Neuronal stem cell (in vitro differentiated cells): ENCODE results near the gene PCDH19.

Source experiments
- DNase-seq: peaks from one replicate; pipeline ENCODE4 v3.0.0-alpha.2; 2013; ENCODE audit warnings: low spot score
- H2AFZ ChIP-seq: one replicate; pipeline ENCODE4 v1.6.1; 2013; ENCODE audit warnings: mild to moderate bottlenecking, low read length, inconsistent platforms
- H2AK5ac ChIP-seq: 2 replicates; pipeline ENCODE4 v1.6.1; 2013; ENCODE audit warnings: low read depth, mild to moderate bottlenecking, inconsistent platforms, low read length, moderate library complexity, mixed read lengths
- H2BK120ac ChIP-seq: 2 replicates; pipeline ENCODE4 v1.6.1; 2013; ENCODE audit warnings: low read depth, mild to moderate bottlenecking, inconsistent platforms, low read length, moderate library complexity, mixed read lengths
- H2BK12ac ChIP-seq: one replicate; pipeline ENCODE4 v1.6.1; 2013; ENCODE audit warnings: low read length, inconsistent platforms
- H2BK15ac ChIP-seq: 2 replicates; pipeline ENCODE4 v1.6.1; 2013; ENCODE audit warnings: mild to moderate bottlenecking, low read length, inconsistent platforms, mixed read lengths
- H2BK5ac ChIP-seq: one replicate; pipeline ENCODE4 v1.6.1; 2013; ENCODE audit warnings: inconsistent platforms, mild to moderate bottlenecking, low read length, moderate library complexity
- H3K14ac ChIP-seq: one replicate; pipeline ENCODE4 v1.6.1; 2013; ENCODE audit warnings: low read length, inconsistent platforms
- H3K18ac ChIP-seq: 2 replicates; pipeline ENCODE4 v1.6.1; 2013; ENCODE audit warnings: low read length, inconsistent platforms
- H3K23ac ChIP-seq: 2 replicates; pipeline ENCODE4 v1.6.1; 2013; ENCODE audit warnings: low read depth, mild to moderate bottlenecking, mixed read lengths, low read length, inconsistent platforms; ENCODE audit not compliant: poor library complexity
- H3K27ac ChIP-seq: replicated peaks from 3 replicates; pipeline ENCODE4 v1.5.1; 2013; ENCODE audit warnings: low read length, inconsistent platforms
- H3K27me3 ChIP-seq, 3 experiments: 2 replicates each; pipeline ENCODE4 v1.6.1; 2013; ENCODE audit warnings: low read length in 3 of 3, mild to moderate bottlenecking in 2 of 3, inconsistent platforms in 1 of 3, low read depth in 1 of 3, mixed read lengths in 1 of 3, moderate library complexity in 1 of 3; ENCODE audit not compliant: control insufficient read depth in 3 of 3, insufficient read depth in 3 of 3
- H3K36me3 ChIP-seq, 2 donors: replicated peaks in 1 of 2; 2 replicates each; pipeline ENCODE4 v1.6.1; 2013; ENCODE audit warnings: low read length in 2 of 2; ENCODE audit not compliant: control insufficient read depth in 2 of 2, insufficient read depth in 2 of 2
- H3K4ac ChIP-seq: 2 replicates; pipeline ENCODE4 v1.6.1; 2013; ENCODE audit warnings: inconsistent platforms, mild to moderate bottlenecking, low read length, moderate library complexity
- H3K4me1 ChIP-seq, 2 donors: 1 replicate in 1 of 2; 2 replicates in 1 of 2; pipeline ENCODE4 v1.6.1; 2013; ENCODE audit warnings: low read length in 2 of 2, low read depth in 1 of 2; ENCODE audit not compliant: control insufficient read depth in 2 of 2, insufficient read depth in 1 of 2
- H3K4me2 ChIP-seq: one replicate; pipeline ENCODE4 v1.6.1; 2013; ENCODE audit warnings: mild to moderate bottlenecking, low read length, inconsistent platforms; ENCODE audit not compliant: insufficient read depth, poor library complexity, severe bottlenecking
- H3K4me3 ChIP-seq, 2 donors: 2 replicates each; pipeline ENCODE4 v1.5.1; 2013; ENCODE audit warnings: low read length in 2 of 2, mild to moderate bottlenecking in 2 of 2, inconsistent platforms in 1 of 2, moderate library complexity in 1 of 2
- H3K79me1 ChIP-seq: one replicate; pipeline ENCODE4 v1.6.1; 2013; ENCODE audit warnings: low read depth, mild to moderate bottlenecking, inconsistent platforms, low read length, moderate library complexity
- H3K9ac ChIP-seq: one replicate; pipeline ENCODE4 v1.6.1; 2013; ENCODE audit warnings: mild to moderate bottlenecking, low read depth, low read length, inconsistent platforms; ENCODE audit not compliant: poor library complexity
- H3K9me3 ChIP-seq, 2 donors: replicated peaks in 1 of 2; 2 replicates each; pipeline versions ENCODE3 to v1.6.1; 2013; ENCODE audit warnings: low read length in 2 of 2, mild to moderate bottlenecking in 2 of 2, inconsistent platforms in 1 of 2, low read depth in 1 of 2, mixed read lengths in 1 of 2, moderate library complexity in 1 of 2; ENCODE audit not compliant: control insufficient read depth in 2 of 2, insufficient read depth in 1 of 2
- H4K8ac ChIP-seq: one replicate; pipeline ENCODE4 v1.6.1; 2013; ENCODE audit warnings: low read depth, mild to moderate bottlenecking, inconsistent platforms, low read length, moderate library complexity
- H4K91ac ChIP-seq: one replicate; pipeline ENCODE4 v1.6.1; 2013; ENCODE audit warnings: low read length, low read depth, mild to moderate bottlenecking, inconsistent platforms; ENCODE audit not compliant: poor library complexity
- WGBS, 2 donors: extraction: QIAGEN DNeasy Blood & Tissue Kit; methylation state at CpG; one replicate each; pipeline ENCODE4 v1.1.7; 2013; ENCODE audit warnings: missing lambda C conversion rate in 2 of 2, mixed read lengths in 1 of 2; ENCODE audit not compliant: insufficient read length in 2 of 2, insufficient replicate concordance in 1 of 2; ENCODE audit errors: extremely low coverage in 2 of 2; 5-methylcytosine and 5-hydroxymethylcytosine counted together

Gene PCDH19

GRCh38 chrX:100395781-100396180 lies 14.3 kb downstream of the PCDH19 start:
- peaks cover 4 to 5% of the 10 kb centered on the region in 2 donors for H3K4me1 ChIP-seq
- no peaks in the 10 kb centered on the region for H3K9me3 ChIP-seq
- H3K79me1 ChIP-seq = no peaks in the 10 kb centered on the region
- no peak overlapping the region for H4K91ac ChIP-seq
- no peak overlapping the region for H3K23ac ChIP-seq
- no peak overlapping the region for H3K4ac ChIP-seq
- H2BK15ac ChIP-seq = no peak overlapping the region
- no peak overlapping the region for H2AK5ac ChIP-seq
- no peak overlapping the region for H3K4me3 ChIP-seq
- H3K14ac ChIP-seq = no peak overlapping the region
- no peak for DNase-seq
- no peak overlapping the region for H3K18ac ChIP-seq
- peaks cover 0 to 38% of the 10 kb centered on the region in 2 donors for H3K36me3 ChIP-seq
- H4K8ac ChIP-seq = no peak overlapping the region
- H3K27me3 ChIP-seq = no peaks in the 10 kb centered on the region
- no CpG with 5 or more reads among the region's 6 CpGs for WGBS, 2 donors
- no peak overlapping the region for H2AFZ ChIP-seq
- H2BK5ac ChIP-seq = no peak overlapping the region
- H3K9ac ChIP-seq = no peak overlapping the region
- no peak overlapping the region for H2BK12ac ChIP-seq
- H3K4me2 ChIP-seq = peak overlapping the region; percentile 31
- peak overlapping the region; percentile 57 for H3K27ac ChIP-seq
- H2BK120ac ChIP-seq = no peak overlapping the region

- no peak overlapping the region for H4K8ac ChIP-seq
- H2BK15ac ChIP-seq = no peak overlapping the region
- no CpG with 5 or more reads among the region's 3 CpGs for WGBS, 2 donors
- no peak overlapping the region for H4K91ac ChIP-seq
- H3K79me1 ChIP-seq = no peaks in the 10 kb centered on the region
- no peaks in the 10 kb centered on the region for H3K36me3 ChIP-seq
- no peak overlapping the region for H3K27ac ChIP-seq
- no peak overlapping the region for H3K18ac ChIP-seq
- H2AFZ ChIP-seq = no peak overlapping the region
- no peak overlapping the region for H2BK12ac ChIP-seq
- H3K4me2 ChIP-seq = no peak overlapping the region
- no peak overlapping the region for H2BK5ac ChIP-seq
- H3K27me3 ChIP-seq = no peaks in the 10 kb centered on the region
- H3K4me1 ChIP-seq = peaks cover 5 to 10% of the 10 kb centered on the region in 2 donors
- DNase-seq = no peak
- H2AK5ac ChIP-seq = no peak overlapping the region
- no peak overlapping the region for H3K23ac ChIP-seq
- no peak overlapping the region for H3K9ac ChIP-seq
- no peak overlapping the region for H3K14ac ChIP-seq
- H3K4ac ChIP-seq = no peak overlapping the region
- no peaks in the 10 kb centered on the region for H3K9me3 ChIP-seq
- no peak overlapping the region for H3K4me3 ChIP-seq
- H2BK120ac ChIP-seq = no peak overlapping the region
These were observed 28.5 kb downstream of the PCDH19 start for GRCh38 chrX:100381619-100382018.

GRCh38 chrX:100379388-100379986 lies 30.6 kb downstream of the PCDH19 start:
- H3K9ac ChIP-seq = no peak overlapping the region
- H3K79me1 ChIP-seq = no peaks in the 10 kb centered on the region
- no peak overlapping the region for H2AK5ac ChIP-seq
- H4K91ac ChIP-seq = no peak overlapping the region
- H3K4me3 ChIP-seq = no peak overlapping the region
- H2BK15ac ChIP-seq = no peak overlapping the region
- no peaks in the 10 kb centered on the region for H3K9me3 ChIP-seq
- no peaks in the 10 kb centered on the region for H3K27me3 ChIP-seq
- H3K4ac ChIP-seq = no peak overlapping the region
- WGBS, 2 donors = no CpG with 5 or more reads among the region's 7 CpGs
- H2BK120ac ChIP-seq = no peak overlapping the region
- no peak overlapping the region for H4K8ac ChIP-seq
- no peak overlapping the region for H3K18ac ChIP-seq
- H2AFZ ChIP-seq = no peak overlapping the region
- no peak for DNase-seq
- H3K23ac ChIP-seq = no peak overlapping the region
- H3K36me3 ChIP-seq = no peaks in the 10 kb centered on the region
- no peak overlapping the region for H2BK12ac ChIP-seq
- no peak overlapping the region for H3K4me2 ChIP-seq
- H2BK5ac ChIP-seq = no peak overlapping the region
- H3K14ac ChIP-seq = no peak overlapping the region
- H3K4me1 ChIP-seq = peaks cover 5 to 10% of the 10 kb centered on the region in 2 donors
- no peak overlapping the region for H3K27ac ChIP-seq

- Histone ChIP-seq H4K8ac (no peak overlapping the region), H4K91ac (no peak overlapping the region), H3K79me1 (no peaks in the 10 kb centered on the region), H2BK12ac (no peak overlapping the region), H3K4ac (no peak overlapping the region), H3K23ac (no peak overlapping the region), H3K36me3 (no peaks in the 10 kb centered on the region), H3K9ac (no peak overlapping the region), H3K4me3 (no peak overlapping the region), H3K18ac (no peak overlapping the region), H3K4me1 (peaks cover 5 to 8% of the 10 kb centered on the region in 2 donors), H2BK15ac (no peak overlapping the region), H3K4me2 (no peak overlapping the region), H3K27ac (no peak overlapping the region), H3K27me3 (no peaks in the 10 kb centered on the region), H2BK120ac (no peak overlapping the region), H3K9me3 (no peaks in the 10 kb centered on the region), H2AK5ac (no peak overlapping the region), H3K14ac (no peak overlapping the region), H2BK5ac (no peak overlapping the region), H2AFZ (no peak overlapping the region)
- DNase-seq = no peak
- WGBS, 2 donors = no CpG with 5 or more reads among the region's 5 CpGs
These were observed 32.2 kb downstream of the PCDH19 start for GRCh38 chrX:100377826-100378225.
